ENCODE data around the gene NRIP1.

Gene NRIP1

GRCh38 chr21:15001857-15002606 lies 62.8 kb downstream of the NRIP1 start:
- no peaks in the 10 kb centered on the region for H3K36me3 ChIP-seq (ENCODE audit: insufficient read depth, low read length)
- no peak overlapping the region for H3K27ac ChIP-seq
- H3K4me3 ChIP-seq = no peak overlapping the region
- H3K9me3 ChIP-seq (ENCODE audit: low read depth, low read length) = no peaks in the 10 kb centered on the region
- no peak for DNase-seq (ENCODE audit: low read depth, low spot score)
- H3K9ac ChIP-seq (ENCODE audit: insufficient read length) = no peak overlapping the region
- no peak for TF ChIP-seq POLR2AphosphoS5 (IDR thresholded peaks at IDR 0.05; ENCODE audit: borderline replicate concordance, low read depth, low read length)
- no peak for TF ChIP-seq EZH2 (IDR thresholded peaks at IDR 0.05)
- no peak for TF ChIP-seq FOXP2 (optimal IDR thresholded peaks at IDR 0.05; ENCODE audit: control extremely low read depth, extremely low read length, insufficient read depth)

GRCh38 chr21:15001113-15001512 lies 63.7 kb downstream of the NRIP1 start:
- H3K4me3 ChIP-seq = no peak overlapping the region
- no peak for TF ChIP-seq POLR2AphosphoS5 (IDR thresholded peaks at IDR 0.05; ENCODE audit: borderline replicate concordance, low read depth, low read length)
- no peak for TF ChIP-seq EZH2 (IDR thresholded peaks at IDR 0.05)
- no peak for TF ChIP-seq FOXP2 (optimal IDR thresholded peaks at IDR 0.05; ENCODE audit: control extremely low read depth, extremely low read length, insufficient read depth)
- H3K27ac ChIP-seq = no peak overlapping the region
- DNase-seq (ENCODE audit: low read depth, low spot score) = no peak
- H3K9ac ChIP-seq (ENCODE audit: insufficient read length) = no peak overlapping the region
- H3K36me3 ChIP-seq (ENCODE audit: insufficient read depth, low read length) = no peaks in the 10 kb centered on the region
- no peaks in the 10 kb centered on the region for H3K9me3 ChIP-seq (ENCODE audit: low read depth, low read length)

GRCh38 chr21:15000081-15000480 lies 64.7 kb downstream of the NRIP1 start:
- no peak for DNase-seq (ENCODE audit: low read depth, low spot score)

GRCh38 chr21:14998784-14999183 lies 66.0 kb downstream of the NRIP1 start:
- H3K9me3 ChIP-seq (ENCODE audit: low read depth, low read length) = no peaks in the 10 kb centered on the region
- no peak overlapping the region for H3K27ac ChIP-seq
- no peak for DNase-seq (ENCODE audit: low read depth, low spot score)
- no peaks in the 10 kb centered on the region for H3K36me3 ChIP-seq (ENCODE audit: insufficient read depth, low read length)
- H3K9ac ChIP-seq (ENCODE audit: insufficient read length) = no peak overlapping the region
- no peak for TF ChIP-seq EZH2 (IDR thresholded peaks at IDR 0.05)
- TF ChIP-seq POLR2AphosphoS5 (IDR thresholded peaks at IDR 0.05; ENCODE audit: borderline replicate concordance, low read depth, low read length) = no peak
- no peak for TF ChIP-seq FOXP2 (optimal IDR thresholded peaks at IDR 0.05; ENCODE audit: control extremely low read depth, extremely low read length, insufficient read depth)
- H3K4me3 ChIP-seq = no peak overlapping the region

More at GRCh38 chr21:15000081-15000480, 64.7 kb downstream of the NRIP1 start:
- Histone ChIP-seq H3K4me3 (no peak overlapping the region), H3K9me3 (ENCODE audit: low read depth, low read length) (no peaks in the 10 kb centered on the region), H3K36me3 (ENCODE audit: insufficient read depth, low read length) (no peaks in the 10 kb centered on the region), H3K27ac (no peak overlapping the region), H3K9ac (ENCODE audit: insufficient read length) (no peak overlapping the region)
- TF ChIP-seq POLR2AphosphoS5 (IDR thresholded peaks at IDR 0.05; ENCODE audit: borderline replicate concordance, low read depth, low read length) (no peak), EZH2 (IDR thresholded peaks at IDR 0.05) (no peak), FOXP2 (optimal IDR thresholded peaks at IDR 0.05; ENCODE audit: control extremely low read depth, extremely low read length, insufficient read depth) (no peak)

- Histone ChIP-seq H3K9ac (ENCODE audit: insufficient read length) (no peak overlapping the region), H3K27ac (no peak overlapping the region), H3K36me3 (ENCODE audit: insufficient read depth, low read length) (no peaks in the 10 kb centered on the region), H3K9me3 (ENCODE audit: low read depth, low read length) (no peaks in the 10 kb centered on the region), H3K4me3 (no peak overlapping the region)
- DNase-seq (ENCODE audit: low read depth, low spot score) = no peak
- no peak for TF ChIP-seq POLR2AphosphoS5 (IDR thresholded peaks at IDR 0.05; ENCODE audit: borderline replicate concordance, low read depth, low read length)
- TF ChIP-seq EZH2 (IDR thresholded peaks at IDR 0.05) = no peak
- TF ChIP-seq FOXP2 (optimal IDR thresholded peaks at IDR 0.05; ENCODE audit: control extremely low read depth, extremely low read length, insufficient read depth) = no peak
Measured at GRCh38 chr21:14998336-14998735, 66.5 kb downstream of the NRIP1 start.

GRCh38 chr21:14995695-14996490 lies 68.9 kb downstream of the NRIP1 start:
- no peaks in the 10 kb centered on the region for H3K9me3 ChIP-seq (ENCODE audit: low read depth, low read length)
- TF ChIP-seq FOXP2 (optimal IDR thresholded peaks at IDR 0.05; ENCODE audit: control extremely low read depth, extremely low read length, insufficient read depth) (no peak), EZH2 (IDR thresholded peaks at IDR 0.05) (no peak), POLR2AphosphoS5 (IDR thresholded peaks at IDR 0.05; ENCODE audit: borderline replicate concordance, low read depth, low read length) (no peak)
- no peak for DNase-seq (ENCODE audit: low read depth, low spot score)
- no peak overlapping the region for H3K27ac ChIP-seq
- H3K9ac ChIP-seq (ENCODE audit: insufficient read length) = no peak overlapping the region
- no peak overlapping the region for H3K4me3 ChIP-seq
- no peaks in the 10 kb centered on the region for H3K36me3 ChIP-seq (ENCODE audit: insufficient read depth, low read length)

- TF ChIP-seq POLR2AphosphoS5 (IDR thresholded peaks at IDR 0.05; ENCODE audit: borderline replicate concordance, low read depth, low read length) (no peak), EZH2 (IDR thresholded peaks at IDR 0.05) (no peak)
- H3K27ac ChIP-seq = no peak overlapping the region
- DNase-seq (ENCODE audit: low read depth, low spot score) = no peak
- H3K4me3 ChIP-seq = no peak overlapping the region
- H3K9ac ChIP-seq (ENCODE audit: insufficient read length) = no peak overlapping the region
- no peaks in the 10 kb centered on the region for H3K9me3 ChIP-seq (ENCODE audit: low read depth, low read length)
- no peaks in the 10 kb centered on the region for H3K36me3 ChIP-seq (ENCODE audit: insufficient read depth, low read length)
Measured at GRCh38 chr21:14995226-14995625, 69.6 kb downstream of the NRIP1 start.

GRCh38 chr21:14993115-14993514 lies 71.7 kb downstream of the NRIP1 start:
- no peak for DNase-seq (ENCODE audit: low read depth, low spot score)
- TF ChIP-seq POLR2AphosphoS5 (IDR thresholded peaks at IDR 0.05; ENCODE audit: borderline replicate concordance, low read depth, low read length) (no peak), FOXP2 (optimal IDR thresholded peaks at IDR 0.05; ENCODE audit: control extremely low read depth, extremely low read length, insufficient read depth) (no peak), EZH2 (IDR thresholded peaks at IDR 0.05) (no peak)
- Histone ChIP-seq H3K9me3 (ENCODE audit: low read depth, low read length) (no peaks in the 10 kb centered on the region), H3K9ac (ENCODE audit: insufficient read length) (no peak overlapping the region), H3K4me3 (no peak overlapping the region), H3K27ac (no peak overlapping the region), H3K36me3 (ENCODE audit: insufficient read depth, low read length) (no peaks in the 10 kb centered on the region)
